Fibroblast of lung (primary cell): ENCODE measurements around the gene HOXB6. TPM values are rescaled to one million over a fixed set of nuclear protein-coding genes. Genes with fewer than 3 reads are reported as not detected.

Experiments
- DNase-seq, 2 donors: peaks; one replicate each; pipeline versions ENCODE4 v3.0.0 to v3.0.0-alpha.2; 2010; ENCODE audit warnings: low read depth in 2 of 2
- H2AFZ ChIP-seq: 2 replicates; pipeline ENCODE4 v1.5.1; 2012; ENCODE audit warnings: low read length, control low read depth, inconsistent platforms
- H3K27ac ChIP-seq: 2 replicates; pipeline ENCODE4 v1.5.1; 2011; ENCODE audit warnings: low read length, control low read depth; ENCODE audit not compliant: insufficient read depth
- H3K27me3 ChIP-seq: 2 replicates; pipeline ENCODE4 v1.5.1; 2011; ENCODE audit warnings: mild to moderate bottlenecking, low read length; ENCODE audit not compliant: control insufficient read depth, insufficient read depth
- H3K36me3 ChIP-seq: 2 replicates; pipeline ENCODE4 v1.5.1; 2011; ENCODE audit warnings: low read length; ENCODE audit not compliant: control insufficient read depth, insufficient read depth
- H3K4me1 ChIP-seq: 2 replicates; pipeline ENCODE4 v1.5.1; 2011; ENCODE audit warnings: low read length; ENCODE audit not compliant: control insufficient read depth, insufficient read depth; ENCODE audit errors: extremely low read depth
- H3K4me2 ChIP-seq: 2 replicates; pipeline ENCODE4 v1.5.1; 2011; ENCODE audit warnings: low read length, control low read depth; ENCODE audit not compliant: insufficient read depth; ENCODE audit errors: extremely low read depth
- H3K4me3 ChIP-seq, 4 experiments: fragments of 200-600 bp in 1 of 4; sonication (generic) in 1 of 4; replicated peaks in 1 of 4; 2 replicates each; pipeline ENCODE4 v1.5.1; 2011 to 2016; ENCODE audit warnings: low read length in 4 of 4, low read depth in 3 of 4, mild to moderate bottlenecking in 3 of 4, control low read depth in 2 of 4, inconsistent platforms in 1 of 4, mixed read lengths in 1 of 4; ENCODE audit not compliant: insufficient read depth in 1 of 4; ENCODE audit errors: control extremely low read depth in 1 of 4
- H3K79me2 ChIP-seq: 2 replicates; pipeline ENCODE4 v1.5.1; 2012; ENCODE audit warnings: mild to moderate bottlenecking, low read length, inconsistent platforms; ENCODE audit not compliant: control insufficient read depth, insufficient read depth
- H3K9ac ChIP-seq: 2 replicates; pipeline ENCODE4 v1.5.1; 2011; ENCODE audit warnings: mild to moderate bottlenecking, low read length, control low read depth; ENCODE audit not compliant: insufficient read depth
- H3K9me3 ChIP-seq: 2 replicates; pipeline ENCODE4 v1.5.1; 2012; ENCODE audit warnings: low read depth, low read length; ENCODE audit not compliant: control insufficient read depth, insufficient read depth
- H4K20me1 ChIP-seq: 2 replicates; pipeline ENCODE4 v1.5.1; 2011; ENCODE audit warnings: low read length; ENCODE audit not compliant: control insufficient read depth, insufficient read depth; ENCODE audit errors: extremely low read depth
- CTCF ChIP-seq, 2 donors: IDR thresholded peaks in 1 of 2; conservative IDR thresholded peaks in 1 of 2; 1 replicate in 1 of 2; 2 replicates in 1 of 2; pipeline ENCODE4 v1.5.1; 2011 to 2012; ENCODE audit warnings: low read length in 2 of 2, control low read depth in 1 of 2, inconsistent platforms in 1 of 2, low read depth in 1 of 2, mild to moderate bottlenecking in 1 of 2
- EZH2 ChIP-seq: IDR thresholded peaks from 2 replicates; pipeline ENCODE4 v1.5.1; 2012; ENCODE audit warnings: low read length, control low read depth, mild to moderate bottlenecking; ENCODE audit errors: missing control alignments
- polyA plus RNA-seq, 2 donors: library from polyadenylated mRNA; depleted of rRNA in 1 of 2; stranded (reverse) in 1 of 2; unstranded in 1 of 2; fragments of >200 nt; gene quantifications; 2 replicates each; pipeline ENCODE4 v1.2.1, GENCODE V29; 2011 to 2012; ENCODE audit warnings: missing spikeins in 1 of 2
- total RNA-seq: library from RNA; depleted of rRNA; stranded (reverse); fragments of >200 nt; gene quantifications from 2 replicates; pipeline ENCODE4 v1.2.1, GENCODE V29; 2014

The HOXB6 gene
- total and polyA plus RNA-seq, 2 donors (not counting 1 experiment from before 2014, with no cell fraction given), result 16.2 to 28.9 TPM

GRCh38 chr17:48631693-48632578, 27.1 kb upstream of the HOXB6 start:
- no peaks in the 10 kb centered on the region for H3K79me2 ChIP-seq
- no peaks in the 10 kb centered on the region for H3K4me1 ChIP-seq
- DNase-seq, result no peak
- H3K9ac ChIP-seq, result no peak overlapping the region
- H3K27ac ChIP-seq, result no peak overlapping the region
- no peaks in the 10 kb centered on the region for H4K20me1 ChIP-seq
- peaks cover 96% of the 10 kb centered on the region for H3K27me3 ChIP-seq
- H3K9me3 ChIP-seq, result no peaks in the 10 kb centered on the region
- H2AFZ ChIP-seq, result no peak overlapping the region
- H3K4me2 ChIP-seq, result no peak overlapping the region
- no peak overlapping the region for H3K4me3 ChIP-seq
- TF ChIP-seq EZH2 (no peak), CTCF (conservative IDR thresholded peaks at IDR 0.05 in 1 of 2, IDR thresholded peaks at IDR 0.05 in 1 of 2; ENCODE audit: low read depth in 1 of 2, low read length in 2 of 2) (no peak)
- H3K36me3 ChIP-seq, result no peaks in the 10 kb centered on the region

- Histone ChIP-seq H3K4me1 (no peaks in the 10 kb centered on the region), H3K9me3 (no peaks in the 10 kb centered on the region), H3K4me3 (no peak overlapping the region), H3K4me2 (no peak overlapping the region), H3K27me3 (peaks cover 97% of the 10 kb centered on the region), H3K36me3 (no peaks in the 10 kb centered on the region), H4K20me1 (no peaks in the 10 kb centered on the region), H2AFZ (no peak overlapping the region), H3K79me2 (no peaks in the 10 kb centered on the region), H3K27ac (no peak overlapping the region), H3K9ac (no peak overlapping the region)
- no peak for DNase-seq
- TF ChIP-seq EZH2 (peak; percentile 49), CTCF (conservative IDR thresholded peaks at IDR 0.05 in 1 of 2, IDR thresholded peaks at IDR 0.05 in 1 of 2; ENCODE audit: low read depth in 1 of 2, low read length in 2 of 2) (no peak)
These were observed 26.3 kb upstream of the HOXB6 start for GRCh38 chr17:48630925-48631692.
